GM12878 (cell line): ENCODE results near the gene SLC50A1. TPM values are rescaled to one million over a fixed set of nuclear protein-coding genes. Genes with fewer than 3 reads are reported as not detected.
"Not testable (repeated sequence)": the region's sequence is repeated elsewhere in the genome, so short reads cannot be mapped to it uniquely, and the experiment has no call there.

ENCODE experiments used
- ATAC-seq: fragments of 200-7000 bp; cut with Tn5 transposase; 3 replicates; pipeline ENCODE4 v1.9.1; 2020; ENCODE audit warnings: mild to moderate bottlenecking, moderate library complexity
- BruUV-seq: library from RNA; stranded (reverse); fragments of 400-500 nt; replicated peaks from 2 replicates; lab custom pipeline; 2021; lab: Mats Ljungman, UMichigan
- CTCF ChIA-PET: fragments of 300-600 bp; sonication (Branson Sonifier 250); formaldehyde crosslinking; extraction: SDS; loops from one replicate; lab custom pipeline; 2021; ENCODE audit warnings: inconsistent platforms; lab: Yijun Ruan, JAX
- POLR2A ChIA-PET: fragments of 350-600 bp; formaldehyde crosslinking; extraction: SDS; loops from one replicate; lab custom pipeline; 2021; ENCODE audit warnings: inconsistent platforms; lab: Charles Lee
- RAD21 ChIA-PET: fragments of 300-600 bp; sonication (Branson Sonifier 250); formaldehyde crosslinking; loops from one replicate; lab custom pipeline; 2023; ENCODE audit warnings: antibody characterized with exemption; ENCODE audit not compliant: unreplicated experiment; lab: Charles Lee
- SMC1A ChIA-PET: fragments of 300-600 bp; sonication (Branson Sonifier 250); formaldehyde crosslinking; loops from one replicate; lab custom pipeline; 2023; ENCODE audit not compliant: unreplicated experiment, uncharacterized antibody; lab: Charles Lee
- DNase-seq: peaks from one replicate; pipeline ENCODE4 v3.0.0-alpha.2; 2011; ENCODE audit warnings: low read depth, low spot score
- FAIRE-seq: peaks from 3 replicates; lab custom pipeline; 2011; peaks lifted over from hg19 to GRCh38; lab: Jason Lieb, UNC
- H2AFZ ChIP-seq: 2 replicates; pipeline ENCODE4 v1.6.0; 2011; ENCODE audit warnings: low read depth, low read length, control low read depth; ENCODE audit not compliant: control insufficient read depth
- H3K27ac ChIP-seq: 2 replicates; pipeline ENCODE4 v1.5.1; 2011; ENCODE audit warnings: control low read depth; ENCODE audit not compliant: control insufficient read depth, insufficient read depth
- H3K27me3 ChIP-seq, 2 experiments: replicated peaks in 1 of 2; 2 replicates each; pipeline versions ENCODE4 v1.6.0 to v1.6.1; 2011; ENCODE audit warnings: low read length in 1 of 2; ENCODE audit not compliant: control insufficient read depth in 2 of 2, insufficient read depth in 2 of 2
- H3K36me3 ChIP-seq, 2 experiments: 2 replicates each; pipeline ENCODE4 v1.5.1; 2011; ENCODE audit warnings: low read length in 1 of 2; ENCODE audit not compliant: control insufficient read depth in 2 of 2, insufficient read depth in 2 of 2
- H3K4me1 ChIP-seq: 2 replicates; pipeline ENCODE4 v1.6.1; 2011; ENCODE audit warnings: mild to moderate bottlenecking, low read length, moderate library complexity, mixed read lengths; ENCODE audit not compliant: control insufficient read depth, insufficient read depth
- H3K4me2 ChIP-seq: 2 replicates; pipeline ENCODE4 v1.6.0; 2011; ENCODE audit warnings: control low read depth; ENCODE audit not compliant: control insufficient read depth, insufficient read depth
- H3K4me3 ChIP-seq: fragments of 200-600 bp; sonication (generic); 2 replicates; pipeline ENCODE4 v1.5.1; 2016
- H3K79me2 ChIP-seq: 2 replicates; pipeline ENCODE4 v1.6.0; 2011; ENCODE audit warnings: low read length; ENCODE audit not compliant: control insufficient read depth, insufficient read depth
- H3K9ac ChIP-seq: 2 replicates; pipeline ENCODE4 v1.8.0; 2011; ENCODE audit warnings: low read length, control low read depth, mixed read lengths; ENCODE audit not compliant: control insufficient read depth, insufficient read depth
- H3K9me3 ChIP-seq: replicated peaks from 3 replicates; pipeline ENCODE4 v1.5.1; 2011; ENCODE audit warnings: mild to moderate bottlenecking, low read length; ENCODE audit not compliant: control insufficient read depth, insufficient read depth
- H4K20me1 ChIP-seq: 2 replicates; pipeline ENCODE4 v1.6.0; 2011; ENCODE audit not compliant: control insufficient read depth, insufficient read depth
- CHD1 ChIP-seq: IDR thresholded peaks from 2 replicates; pipeline ENCODE4 v1.6.1; 2012; ENCODE audit warnings: low read depth, low read length, improper control_type of control experiment
- CREM ChIP-seq: IDR thresholded peaks from 2 replicates; pipeline ENCODE4 v1.6.1; 2014; ENCODE audit warnings: antibody characterized with exemption, low read depth
- GABPA ChIP-seq: IDR thresholded peaks from 2 replicates; pipeline ENCODE4 v1.6.1; 2014; ENCODE audit warnings: antibody characterized with exemption, low read depth, mild to moderate bottlenecking, inconsistent platforms
- JUNB ChIP-seq: IDR thresholded peaks from 2 replicates; pipeline ENCODE4 v1.6.1; 2016; ENCODE audit warnings: antibody characterized with exemption, mild to moderate bottlenecking
- KAT2A ChIP-seq: conservative IDR thresholded peaks from 2 replicates; pipeline ENCODE4 v1.6.1; 2011; ENCODE audit warnings: low read depth, low read length; ENCODE audit not compliant: control insufficient read depth
- NFYB ChIP-seq: IDR thresholded peaks from 2 replicates; pipeline ENCODE4 v1.6.1; 2011; ENCODE audit warnings: low read depth, mild to moderate bottlenecking, low read length, improper control_type of control experiment, moderate library complexity; ENCODE audit not compliant: insufficient read depth
- PAX5 ChIP-seq: IDR thresholded peaks from 2 replicates; pipeline ENCODE4 v1.6.1; 2011; ENCODE audit warnings: low read depth, low read length, borderline replicate concordance
- SRF ChIP-seq, 2 experiments: IDR thresholded peaks; 2 replicates each; pipeline ENCODE4 v1.6.1; 2011; ENCODE audit warnings: low read depth in 2 of 2, low read length in 2 of 2, mild to moderate bottlenecking in 1 of 2, moderate library complexity in 1 of 2
- WGBS: methylation state at CpG from one replicate; pipeline ENCODE4 v1.1.6; 2016; ENCODE audit warnings: low lambda C conversion rate; ENCODE audit not compliant: insufficient replicate concordance, insufficient coverage; ENCODE audit errors: missing lambda C conversion rate; 5-methylcytosine and 5-hydroxymethylcytosine counted together
- in situ Hi-C: fragments of 300-500 bp; cut with MboI; formaldehyde crosslinking; loops from 9 replicates; pipeline ENCODE4 v1.14.3; 2018; ENCODE audit warnings: mixed read lengths
- intact Hi-C: fragments of 100-400 bp; cut with micrococcal nuclease; formaldehyde crosslinking; loops from one replicate; pipeline ENCODE4 v1.14.2; 2022; ENCODE audit not compliant: unreplicated experiment
- polyA plus RNA-seq, 11 experiments: library from polyadenylated mRNA; depleted of rRNA in 4 of 11; unstranded in 6 of 11; stranded (reverse) in 5 of 11; fragments of >200 nt; fragmentation: Nextera tagmentation in 4 of 11; fragmentation: Illumina TruSeq in 1 of 11; extraction: Ambion mirVana in 4 of 11; extraction: Trizol in 1 of 11; gene quantifications; 1 replicate in 1 of 11; 2 replicates in 10 of 11; pipeline versions ENCODE4 v1.2.1 to v1.2.3, GENCODE V29; 2011 to 2016; ENCODE audit warnings: inconsistent platforms in 2 of 11, missing spikeins in 2 of 11, low read depth in 1 of 11
- total RNA-seq, 4 experiments: library from RNA; depleted of rRNA in 3 of 4; stranded (reverse); fragments of >200 nt in 3 of 4; fragmentation: Illumina TruSeq in 1 of 4; extraction: Trizol in 1 of 4; gene quantifications; 2 replicates each; pipeline versions ENCODE4 v1.2.1 to v1.2.3, GENCODE V29; 2013 to 2021
- TF ChIP-seq, protein P1 (sequence below): fragments of 450-650 bp; formaldehyde crosslinking; IDR thresholded peaks from 2 replicates; pipeline ENCODE4 v1.4.0; 2020; ENCODE audit warnings: mild to moderate bottlenecking, moderate library complexity

The SLC50A1 gene
- total and polyA plus RNA-seq, 10 of the 15 experiments (the other 5 are each of a cell fraction or from before 2014, with no cell fraction given), result 32.5 to 85.6 (median 54.0) TPM

DNA sequence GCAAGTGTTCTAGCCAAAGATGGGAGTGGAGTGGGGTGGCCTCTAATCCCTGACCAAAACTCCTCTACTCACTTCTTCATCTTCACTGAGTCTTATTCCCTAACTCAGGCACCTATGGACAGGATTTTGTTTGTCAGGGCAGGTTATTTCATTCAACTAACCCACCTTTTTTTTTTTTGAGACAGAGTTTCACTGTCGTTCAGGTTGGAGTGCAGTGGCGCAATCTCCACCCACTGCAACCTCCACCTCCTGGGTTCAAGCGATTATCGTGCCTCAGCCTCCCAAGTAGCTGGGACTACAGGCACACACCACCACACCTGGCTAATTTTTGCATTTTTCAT lies 32.4 kb downstream of the SLC50A1 start:
- H3K9me3 ChIP-seq, DNase-seq, POLR2A ChIA-PET, H3K4me1 ChIP-seq, FAIRE-seq, H2AFZ ChIP-seq, H3K36me3 ChIP-seq, H4K20me1 ChIP-seq, H3K4me2 ChIP-seq, ATAC-seq, H3K9ac ChIP-seq, H3K4me3 ChIP-seq, H3K27me3 ChIP-seq, H3K27ac ChIP-seq, BruUV-seq: not testable (repeated sequence)
- WGBS, result 50% methylated on average over 4 of the region's 4 CpGs
- in situ Hi-C loops (loop anchor here (5.0 kb wide), 1 partner anchor 76 kb away; no protein-coding TSS in a partner anchor), intact Hi-C loops (loop anchor here (1.0 kb wide), 1 partner anchor 77 kb away; no protein-coding TSS in a partner anchor)
- SMC1A ChIA-PET, result interaction anchor here (0.9 to 5.9 kb wide), 8 partner anchors 9 to 83 kb away, joined by 3 to 37 read pairs (median 4); partner anchors contain the start of gene SLC50A1
- CTCF ChIA-PET, result interaction anchor here (0.8 to 12.1 kb wide), 21 partner anchors 10 to 124 kb away, joined by 3 to 284 read pairs (median 5); partner anchors contain the start of genes EFNA4 and SLC50A1
- peaks cover 12% of the 10 kb centered on the region for H3K79me2 ChIP-seq
- 0 out of 4 replicates have a peak, but pooled peaks of 1 of the 2 experiments have one; percentile 33 for TF ChIP-seq SRF (IDR thresholded peaks at IDR 0.05; ENCODE audit: low read depth in 2 of 2, low read length in 2 of 2)
- RAD21 ChIA-PET, result interaction anchor here (0.7 to 5.1 kb wide), 9 partner anchors 13 to 103 kb away, joined by 3 to 71 read pairs (median 4); no protein-coding TSS in a partner anchor

DNA sequence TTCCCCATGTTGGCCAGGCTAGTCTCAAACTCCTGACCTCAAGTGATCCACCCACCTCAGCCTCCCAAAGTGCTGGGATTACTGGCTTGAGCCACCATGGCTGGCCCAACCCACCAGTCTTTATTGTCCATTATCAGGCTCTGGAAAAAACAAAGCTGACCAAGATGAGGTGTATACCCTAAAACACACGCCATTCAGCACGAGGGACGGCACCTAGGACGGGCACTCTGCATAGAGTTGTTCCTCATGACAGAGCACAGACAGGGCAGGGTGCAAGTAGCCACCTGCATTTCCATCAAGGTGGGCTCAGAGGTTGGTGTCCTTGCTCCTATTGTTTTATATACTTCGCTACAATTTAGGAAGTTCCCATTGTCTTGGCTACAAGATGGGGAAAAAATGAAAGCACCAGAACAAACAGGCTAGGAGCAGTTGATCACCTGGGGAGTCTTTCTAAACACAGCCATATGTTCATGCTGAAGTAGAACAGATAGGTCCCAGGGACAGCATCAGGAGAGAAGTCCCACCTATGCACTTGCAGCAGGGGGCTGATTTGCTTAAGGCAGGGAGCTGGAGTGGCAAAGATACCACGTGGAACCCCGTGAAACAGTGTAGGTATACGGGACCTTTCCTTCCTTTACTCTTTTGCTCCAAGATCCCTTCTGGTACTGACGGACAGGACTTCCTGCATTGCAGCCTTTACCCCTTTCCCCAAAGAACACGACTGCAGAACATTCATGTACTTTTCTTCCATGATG lies 33.0 kb downstream of the SLC50A1 start:
- Histone ChIP-seq H3K4me2 (no peak overlapping the region), H3K79me2 (peaks cover 12% of the 10 kb centered on the region), H3K36me3 (peaks cover 0 to 3% of the 10 kb centered on the region in 2 experiments; a peak in 1 of 4 replicates), H3K27me3 (no peaks in the 10 kb centered on the region), H2AFZ (no peak overlapping the region), H3K9ac (no peak overlapping the region), H3K4me3 (no peak overlapping the region), H3K4me1 (peaks cover 13% of the 10 kb centered on the region), H4K20me1 (no peaks in the 10 kb centered on the region), H3K9me3 (no peaks in the 10 kb centered on the region; the same call in 2 of the 3 replicates), H3K27ac (no peak overlapping the region)
- FAIRE-seq, result no peak
- POLR2A ChIA-PET, result no interaction called here
- no peak for ATAC-seq
- RAD21 ChIA-PET, result interaction anchor here (0.7 to 5.1 kb wide), 11 partner anchors 14 to 84 kb away, joined by 3 to 71 read pairs (median 4); partner anchors contain the start of gene SLC50A1
- SMC1A ChIA-PET, result interaction anchor here (1.0 to 5.9 kb wide), 8 partner anchors 9 to 93 kb away, joined by 3 to 37 read pairs (median 4); partner anchors contain the start of gene SLC50A1
- no TSS peak for BruUV-seq
- no peak for DNase-seq
- 93% methylated on average over 10 of the region's 10 CpGs for WGBS
- in situ Hi-C loops (loop anchor here (5.0 kb wide), 1 partner anchor 76 kb away; no protein-coding TSS in a partner anchor), intact Hi-C loops (loop anchor here (1.0 kb wide), 1 partner anchor 77 kb away; no protein-coding TSS in a partner anchor)
- CTCF ChIA-PET, result interaction anchor here (0.9 to 12.1 kb wide), 21 partner anchors 9 to 125 kb away, joined by 3 to 284 read pairs (median 5); partner anchors contain the start of genes EFNA4 and SLC50A1
- TF ChIP-seq GABPA (no peak), JUNB (no peak), KAT2A (no peak), NFYB (no peak), CREM (no peak), PAX5 (no peak), CHD1 (no peak)
- TF ChIP-seq, protein P1, sequence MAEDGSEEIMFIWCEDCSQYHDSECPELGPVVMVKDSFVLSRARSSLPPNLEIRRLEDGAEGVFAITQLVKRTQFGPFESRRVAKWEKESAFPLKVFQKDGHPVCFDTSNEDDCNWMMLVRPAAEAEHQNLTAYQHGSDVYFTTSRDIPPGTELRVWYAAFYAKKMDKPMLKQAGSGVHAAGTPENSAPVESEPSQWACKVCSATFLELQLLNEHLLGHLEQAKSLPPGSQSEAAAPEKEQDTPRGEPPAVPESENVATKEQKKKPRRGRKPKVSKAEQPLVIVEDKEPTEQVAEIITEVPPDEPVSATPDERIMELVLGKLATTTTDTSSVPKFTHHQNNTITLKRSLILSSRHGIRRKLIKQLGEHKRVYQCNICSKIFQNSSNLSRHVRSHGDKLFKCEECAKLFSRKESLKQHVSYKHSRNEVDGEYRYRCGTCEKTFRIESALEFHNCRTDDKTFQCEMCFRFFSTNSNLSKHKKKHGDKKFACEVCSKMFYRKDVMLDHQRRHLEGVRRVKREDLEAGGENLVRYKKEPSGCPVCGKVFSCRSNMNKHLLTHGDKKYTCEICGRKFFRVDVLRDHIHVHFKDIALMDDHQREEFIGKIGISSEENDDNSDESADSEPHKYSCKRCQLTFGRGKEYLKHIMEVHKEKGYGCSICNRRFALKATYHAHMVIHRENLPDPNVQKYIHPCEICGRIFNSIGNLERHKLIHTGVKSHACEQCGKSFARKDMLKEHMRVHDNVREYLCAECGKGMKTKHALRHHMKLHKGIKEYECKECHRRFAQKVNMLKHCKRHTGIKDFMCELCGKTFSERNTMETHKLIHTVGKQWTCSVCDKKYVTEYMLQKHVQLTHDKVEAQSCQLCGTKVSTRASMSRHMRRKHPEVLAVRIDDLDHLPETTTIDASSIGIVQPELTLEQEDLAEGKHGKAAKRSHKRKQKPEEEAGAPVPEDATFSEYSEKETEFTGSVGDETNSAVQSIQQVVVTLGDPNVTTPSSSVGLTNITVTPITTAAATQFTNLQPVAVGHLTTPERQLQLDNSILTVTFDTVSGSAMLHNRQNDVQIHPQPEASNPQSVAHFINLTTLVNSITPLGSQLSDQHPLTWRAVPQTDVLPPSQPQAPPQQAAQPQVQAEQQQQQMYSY (CRISPR knock-in tag), result no peak
